ENCODE data around the gene DMD.

DMD gene

GRCh38 chrX:32678487-32678886, 532.9 kb downstream of the DMD start:
- Histone ChIP-seq H3K27me3 (ENCODE audit: insufficient read depth, low read length, poor library complexity, severe bottlenecking) (no peaks in the 10 kb centered on the region), H3F3A (ENCODE audit: low read depth) (no peaks in the 10 kb centered on the region), H2AFZ (ENCODE audit: low read length) (no peak overlapping the region), H3K4me1 (ENCODE audit: insufficient read depth, low read length, poor library complexity, severe bottlenecking) (no peaks in the 10 kb centered on the region), H3K9me3 (ENCODE audit: insufficient read depth, low read depth, low read length) (no peaks in the 10 kb centered on the region), H3K4me2 (ENCODE audit: low read depth, low read length, poor library complexity, severe bottlenecking) (no peak overlapping the region), H3K4me3 (ENCODE audit: low read length, poor library complexity, severe bottlenecking) (no peak overlapping the region), H3K36me3 (ENCODE audit: insufficient read depth, low read length) (no peaks in the 10 kb centered on the region), H4K20me1 (ENCODE audit: insufficient read depth, low read length, poor library complexity, severe bottlenecking) (no peaks in the 10 kb centered on the region), H3K9ac (ENCODE audit: low read depth, low read length, poor library complexity, severe bottlenecking) (no peak overlapping the region), H3K79me2 (ENCODE audit: insufficient read depth, low read length) (no peaks in the 10 kb centered on the region), H3K9me2 (replicated peaks; ENCODE audit: low read depth, low read length) (no peaks in the 10 kb centered on the region)
- TF ChIP-seq EZH2phosphoT487 (IDR thresholded peaks at IDR 0.05; ENCODE audit: borderline replicate concordance) (no peak), CTCF (conservative IDR thresholded peaks at IDR 0.05; ENCODE audit: low read length) (no peak)

- no peaks in the 10 kb centered on the region for H3F3A ChIP-seq (ENCODE audit: low read depth)
- peak overlapping the region; percentile 19; the same call in 1 of the 2 replicates for H2AFZ ChIP-seq (ENCODE audit: low read length)
- TF ChIP-seq CTCF (conservative IDR thresholded peaks at IDR 0.05; ENCODE audit: low read length) (peak; percentile 32), EZH2phosphoT487 (IDR thresholded peaks at IDR 0.05; ENCODE audit: borderline replicate concordance) (no peak)
Measured at GRCh38 chrX:32673193-32673592, 538.2 kb downstream of the DMD start.

GRCh38 chrX:32662516-32662915, 548.8 kb downstream of the DMD start:
- H3K4me2 ChIP-seq (ENCODE audit: low read depth, low read length, poor library complexity, severe bottlenecking) = no peak overlapping the region
- no peaks in the 10 kb centered on the region for H3F3A ChIP-seq (ENCODE audit: low read depth)
- TF ChIP-seq CTCF (conservative IDR thresholded peaks at IDR 0.05; ENCODE audit: low read length) (no peak), EZH2phosphoT487 (IDR thresholded peaks at IDR 0.05; ENCODE audit: borderline replicate concordance) (no peak)
- H2AFZ ChIP-seq (ENCODE audit: low read length) = no peak overlapping the region
- H3K4me1 ChIP-seq (ENCODE audit: insufficient read depth, low read length, poor library complexity, severe bottlenecking) = no peaks in the 10 kb centered on the region
- no peaks in the 10 kb centered on the region for H3K27me3 ChIP-seq (ENCODE audit: insufficient read depth, low read length, poor library complexity, severe bottlenecking)
- H4K20me1 ChIP-seq (ENCODE audit: insufficient read depth, low read length, poor library complexity, severe bottlenecking) = no peaks in the 10 kb centered on the region
- H3K79me2 ChIP-seq (ENCODE audit: insufficient read depth, low read length) = no peaks in the 10 kb centered on the region
- H3K9ac ChIP-seq (ENCODE audit: low read depth, low read length, poor library complexity, severe bottlenecking) = no peak overlapping the region
- no peak overlapping the region for H3K4me3 ChIP-seq (ENCODE audit: low read length, poor library complexity, severe bottlenecking)
- no peaks in the 10 kb centered on the region for H3K36me3 ChIP-seq (ENCODE audit: insufficient read depth, low read length)
- no peaks in the 10 kb centered on the region for H3K9me3 ChIP-seq (ENCODE audit: insufficient read depth, low read depth, low read length)
- no peaks in the 10 kb centered on the region for H3K9me2 ChIP-seq (replicated peaks; ENCODE audit: low read depth, low read length)

More at GRCh38 chrX:32673193-32673592, 538.2 kb downstream of the DMD start:
- Histone ChIP-seq H3K4me1 (ENCODE audit: insufficient read depth, low read length, poor library complexity, severe bottlenecking) (no peaks in the 10 kb centered on the region), H3K4me2 (ENCODE audit: low read depth, low read length, poor library complexity, severe bottlenecking) (no peak overlapping the region), H3K27me3 (ENCODE audit: insufficient read depth, low read length, poor library complexity, severe bottlenecking) (no peaks in the 10 kb centered on the region), H3K36me3 (ENCODE audit: insufficient read depth, low read length) (no peaks in the 10 kb centered on the region), H3K79me2 (ENCODE audit: insufficient read depth, low read length) (no peaks in the 10 kb centered on the region), H3K9me2 (replicated peaks; ENCODE audit: low read depth, low read length) (no peaks in the 10 kb centered on the region), H3K9me3 (ENCODE audit: insufficient read depth, low read depth, low read length) (no peaks in the 10 kb centered on the region), H3K4me3 (ENCODE audit: low read length, poor library complexity, severe bottlenecking) (no peak overlapping the region), H3K9ac (ENCODE audit: low read depth, low read length, poor library complexity, severe bottlenecking) (no peak overlapping the region), H4K20me1 (ENCODE audit: insufficient read depth, low read length, poor library complexity, severe bottlenecking) (no peaks in the 10 kb centered on the region)
